A549 (cell line): ENCODE data around the gene C20orf96.

ENCODE experiments used
- CEBPB ChIP-seq, 2 experiments: fragments of >200 bp in 1 of 2; sonication (Bioruptor Twin) in 1 of 2; formaldehyde crosslinking in 1 of 2; IDR thresholded peaks; 2 replicates each; pipeline ENCODE4 v1.6.1; 2012 to 2016
- EHMT2 ChIP-seq: fragments of 200-600 bp; sonication (generic); IDR thresholded peaks from 2 replicates; pipeline ENCODE4 v1.6.1; 2016; ENCODE audit warnings: antibody characterized with exemption, low read depth, mild to moderate bottlenecking, moderate library complexity
- FOXS1 ChIP-seq: fragments of 250-450 bp; sonication (Bioruptor Pico); IDR thresholded peaks from 2 replicates; pipeline ENCODE4 v1.5.0; 2020; ENCODE audit warnings: mild to moderate bottlenecking, moderate library complexity
- GATA3 ChIP-seq: IDR thresholded peaks from 2 replicates; pipeline ENCODE4 v1.6.1; 2012; ENCODE audit warnings: borderline replicate concordance
- KDM1A ChIP-seq: fragments of 200-600 bp; sonication (generic); IDR thresholded peaks from 2 replicates; pipeline ENCODE4 v1.6.1; 2016; ENCODE audit warnings: low read depth, mild to moderate bottlenecking
- MAFK ChIP-seq: fragments of 450-650 bp; IDR thresholded peaks from 2 replicates; pipeline ENCODE4 v1.6.1; 2014; ENCODE audit not compliant: partially characterized antibody
- POLR2A ChIP-seq: IDR thresholded peaks from 2 replicates; pipeline ENCODE4 v1.6.1; 2012; ENCODE audit warnings: mild to moderate bottlenecking, low read length
- RAD21 ChIP-seq, 2 experiments: fragments of >200 bp in 1 of 2; sonication (Bioruptor Twin) in 1 of 2; formaldehyde crosslinking in 1 of 2; IDR thresholded peaks in 1 of 2; conservative IDR thresholded peaks in 1 of 2; 2 replicates in 1 of 2; 3 replicates in 1 of 2; pipeline ENCODE4 v1.6.1; 2012 to 2018; ENCODE audit warnings: inconsistent platforms in 1 of 2
- RARB ChIP-seq: fragments of 250-450 bp; sonication (Bioruptor Pico); IDR thresholded peaks from 2 replicates; pipeline ENCODE4 v1.8.0; 2021; ENCODE audit warnings: mild to moderate bottlenecking, moderate library complexity
- RFX5 ChIP-seq: fragments of 450-650 bp; IDR thresholded peaks from 2 replicates; pipeline ENCODE4 v1.7.1; 2014; ENCODE audit warnings: antibody characterized with exemption, mild to moderate bottlenecking, moderate library complexity
- ZNF302 ChIP-seq: fragments of 250-450 bp; sonication (Bioruptor Pico); IDR thresholded peaks from 2 replicates; pipeline ENCODE4 v1.9.0; 2021; ENCODE audit warnings: inconsistent platforms, mild to moderate bottlenecking, moderate library complexity
- TF ChIP-seq, protein P1 (sequence below): IDR thresholded peaks from 2 replicates; pipeline ENCODE4 v1.6.1; 2012
- TF ChIP-seq, protein P2 (sequence below): fragments of >200 bp; sonication (Bioruptor Twin); formaldehyde crosslinking; IDR thresholded peaks from 3 replicates; pipeline ENCODE4 v1.5.1; 2016
- TF ChIP-seq, protein P3 (sequence below): fragments of 200-600 bp; sonication (generic); IDR thresholded peaks from 2 replicates; pipeline ENCODE4 v1.6.1; 2016; ENCODE audit warnings: antibody characterized with exemption, mild to moderate bottlenecking, moderate library complexity

DNA sequence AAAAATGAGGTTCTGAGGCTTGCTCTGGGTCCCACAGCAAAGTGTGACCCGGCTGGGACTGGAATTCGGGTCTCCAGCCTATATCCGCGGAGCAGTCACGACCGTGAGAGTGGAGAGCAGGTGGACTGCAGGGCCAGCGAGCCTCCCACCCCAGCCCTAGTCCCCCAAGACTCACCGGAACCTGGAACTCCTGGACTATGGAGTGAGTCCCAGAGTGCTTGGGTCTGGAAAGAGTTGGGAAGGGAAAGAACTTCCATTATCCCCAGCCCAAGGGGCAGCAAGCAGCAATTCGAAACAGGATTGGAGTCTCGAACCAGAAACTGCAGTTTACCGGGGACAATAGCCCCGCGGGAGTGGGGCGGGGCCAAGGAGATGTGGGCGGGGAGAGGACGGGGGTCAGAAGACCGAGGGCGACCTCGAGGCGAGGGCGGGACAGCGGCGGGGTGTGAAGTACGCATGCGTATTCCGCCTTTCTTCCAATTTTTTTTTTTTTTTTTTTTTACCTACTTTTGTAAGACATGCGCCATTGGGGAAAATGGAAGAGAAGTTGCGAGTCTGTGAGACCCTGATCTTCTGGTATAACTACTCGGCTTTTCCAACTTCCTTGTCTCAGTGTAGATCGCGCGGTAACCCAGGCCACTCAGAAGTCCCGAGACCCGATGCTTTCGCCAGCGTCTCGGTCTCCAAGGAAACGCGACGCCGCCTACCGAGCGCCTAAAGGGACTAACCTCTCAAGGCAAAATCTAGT, at the start of gene C20orf96:
- TF ChIP-seq POLR2A = peak; percentile 40
- TF ChIP-seq, protein P1, sequence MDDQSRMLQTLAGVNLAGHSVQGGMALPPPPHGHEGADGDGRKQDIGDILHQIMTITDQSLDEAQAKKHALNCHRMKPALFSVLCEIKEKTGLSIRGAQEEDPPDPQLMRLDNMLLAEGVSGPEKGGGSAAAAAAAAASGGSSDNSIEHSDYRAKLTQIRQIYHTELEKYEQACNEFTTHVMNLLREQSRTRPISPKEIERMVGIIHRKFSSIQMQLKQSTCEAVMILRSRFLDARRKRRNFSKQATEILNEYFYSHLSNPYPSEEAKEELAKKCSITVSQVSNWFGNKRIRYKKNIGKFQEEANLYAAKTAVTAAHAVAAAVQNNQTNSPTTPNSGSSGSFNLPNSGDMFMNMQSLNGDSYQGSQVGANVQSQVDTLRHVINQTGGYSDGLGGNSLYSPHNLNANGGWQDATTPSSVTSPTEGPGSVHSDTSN = no peak; the same call in 1 of the 2 replicates
- no peak for TF ChIP-seq RFX5
- TF ChIP-seq, protein P2, sequence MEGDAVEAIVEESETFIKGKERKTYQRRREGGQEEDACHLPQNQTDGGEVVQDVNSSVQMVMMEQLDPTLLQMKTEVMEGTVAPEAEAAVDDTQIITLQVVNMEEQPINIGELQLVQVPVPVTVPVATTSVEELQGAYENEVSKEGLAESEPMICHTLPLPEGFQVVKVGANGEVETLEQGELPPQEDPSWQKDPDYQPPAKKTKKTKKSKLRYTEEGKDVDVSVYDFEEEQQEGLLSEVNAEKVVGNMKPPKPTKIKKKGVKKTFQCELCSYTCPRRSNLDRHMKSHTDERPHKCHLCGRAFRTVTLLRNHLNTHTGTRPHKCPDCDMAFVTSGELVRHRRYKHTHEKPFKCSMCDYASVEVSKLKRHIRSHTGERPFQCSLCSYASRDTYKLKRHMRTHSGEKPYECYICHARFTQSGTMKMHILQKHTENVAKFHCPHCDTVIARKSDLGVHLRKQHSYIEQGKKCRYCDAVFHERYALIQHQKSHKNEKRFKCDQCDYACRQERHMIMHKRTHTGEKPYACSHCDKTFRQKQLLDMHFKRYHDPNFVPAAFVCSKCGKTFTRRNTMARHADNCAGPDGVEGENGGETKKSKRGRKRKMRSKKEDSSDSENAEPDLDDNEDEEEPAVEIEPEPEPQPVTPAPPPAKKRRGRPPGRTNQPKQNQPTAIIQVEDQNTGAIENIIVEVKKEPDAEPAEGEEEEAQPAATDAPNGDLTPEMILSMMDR = peak; percentile 15; the same call in 1 of the 3 replicates
- no peak for TF ChIP-seq EHMT2
- TF ChIP-seq KDM1A = no peak
- TF ChIP-seq GATA3 = 0 out of 2 replicates have a peak, but pooled peaks have one; percentile 4
- TF ChIP-seq, protein P3, sequence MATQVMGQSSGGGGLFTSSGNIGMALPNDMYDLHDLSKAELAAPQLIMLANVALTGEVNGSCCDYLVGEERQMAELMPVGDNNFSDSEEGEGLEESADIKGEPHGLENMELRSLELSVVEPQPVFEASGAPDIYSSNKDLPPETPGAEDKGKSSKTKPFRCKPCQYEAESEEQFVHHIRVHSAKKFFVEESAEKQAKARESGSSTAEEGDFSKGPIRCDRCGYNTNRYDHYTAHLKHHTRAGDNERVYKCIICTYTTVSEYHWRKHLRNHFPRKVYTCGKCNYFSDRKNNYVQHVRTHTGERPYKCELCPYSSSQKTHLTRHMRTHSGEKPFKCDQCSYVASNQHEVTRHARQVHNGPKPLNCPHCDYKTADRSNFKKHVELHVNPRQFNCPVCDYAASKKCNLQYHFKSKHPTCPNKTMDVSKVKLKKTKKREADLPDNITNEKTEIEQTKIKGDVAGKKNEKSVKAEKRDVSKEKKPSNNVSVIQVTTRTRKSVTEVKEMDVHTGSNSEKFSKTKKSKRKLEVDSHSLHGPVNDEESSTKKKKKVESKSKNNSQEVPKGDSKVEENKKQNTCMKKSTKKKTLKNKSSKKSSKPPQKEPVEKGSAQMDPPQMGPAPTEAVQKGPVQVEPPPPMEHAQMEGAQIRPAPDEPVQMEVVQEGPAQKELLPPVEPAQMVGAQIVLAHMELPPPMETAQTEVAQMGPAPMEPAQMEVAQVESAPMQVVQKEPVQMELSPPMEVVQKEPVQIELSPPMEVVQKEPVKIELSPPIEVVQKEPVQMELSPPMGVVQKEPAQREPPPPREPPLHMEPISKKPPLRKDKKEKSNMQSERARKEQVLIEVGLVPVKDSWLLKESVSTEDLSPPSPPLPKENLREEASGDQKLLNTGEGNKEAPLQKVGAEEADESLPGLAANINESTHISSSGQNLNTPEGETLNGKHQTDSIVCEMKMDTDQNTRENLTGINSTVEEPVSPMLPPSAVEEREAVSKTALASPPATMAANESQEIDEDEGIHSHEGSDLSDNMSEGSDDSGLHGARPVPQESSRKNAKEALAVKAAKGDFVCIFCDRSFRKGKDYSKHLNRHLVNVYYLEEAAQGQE = peak; percentile 78
- TF ChIP-seq CEBPB (IDR thresholded peaks at IDR 0.05) = no peak
- TF ChIP-seq MAFK = no peak
- TF ChIP-seq RARB (CRISPR knock-in tag) = no peak
- TF ChIP-seq ZNF302 (CRISPR knock-in tag) = no peak
- TF ChIP-seq RAD21 (conservative IDR thresholded peaks at IDR 0.05 in 1 of 2, IDR thresholded peaks at IDR 0.05 in 1 of 2) = no peak
- TF ChIP-seq FOXS1 = no peak
